Erythroblast (primary cell): ENCODE results near the gene HIP1.

Experiments used
- GATA1 ChIP-seq: IDR thresholded peaks from 2 replicates; pipeline ENCODE4 v1.6.1; 2011; ENCODE audit warnings: low read depth, mild to moderate bottlenecking, control low read depth, low read length, moderate library complexity
- POLR2A ChIP-seq: IDR thresholded peaks from 2 replicates; pipeline ENCODE4 v1.6.1; 2011; ENCODE audit warnings: mild to moderate bottlenecking, low read length

DNA sequence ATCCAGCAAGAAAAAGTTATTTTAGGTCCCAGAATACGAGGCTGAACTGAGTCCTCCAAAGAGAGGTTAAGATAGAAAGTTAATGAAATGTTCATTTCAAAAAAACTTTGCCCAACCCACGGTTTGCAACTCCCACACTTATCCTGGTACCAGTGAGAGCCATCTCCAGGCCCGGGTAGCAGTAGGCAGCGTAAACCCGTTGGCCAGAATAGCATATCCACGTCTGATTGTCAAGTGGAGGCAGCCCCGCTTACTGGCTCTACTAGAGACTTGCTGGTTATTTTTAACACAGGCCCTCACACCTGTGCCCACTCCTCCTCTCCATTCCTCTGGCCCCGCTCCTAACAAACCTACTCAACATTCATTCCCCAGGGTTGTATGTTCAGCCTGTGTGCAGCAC lies 109.7 kb downstream of the HIP1 start:
- TF ChIP-seq POLR2A: no peak
- TF ChIP-seq GATA1: no peak
